ENCODE results near the gene PRDM10.

The PRDM10 gene, protein sequence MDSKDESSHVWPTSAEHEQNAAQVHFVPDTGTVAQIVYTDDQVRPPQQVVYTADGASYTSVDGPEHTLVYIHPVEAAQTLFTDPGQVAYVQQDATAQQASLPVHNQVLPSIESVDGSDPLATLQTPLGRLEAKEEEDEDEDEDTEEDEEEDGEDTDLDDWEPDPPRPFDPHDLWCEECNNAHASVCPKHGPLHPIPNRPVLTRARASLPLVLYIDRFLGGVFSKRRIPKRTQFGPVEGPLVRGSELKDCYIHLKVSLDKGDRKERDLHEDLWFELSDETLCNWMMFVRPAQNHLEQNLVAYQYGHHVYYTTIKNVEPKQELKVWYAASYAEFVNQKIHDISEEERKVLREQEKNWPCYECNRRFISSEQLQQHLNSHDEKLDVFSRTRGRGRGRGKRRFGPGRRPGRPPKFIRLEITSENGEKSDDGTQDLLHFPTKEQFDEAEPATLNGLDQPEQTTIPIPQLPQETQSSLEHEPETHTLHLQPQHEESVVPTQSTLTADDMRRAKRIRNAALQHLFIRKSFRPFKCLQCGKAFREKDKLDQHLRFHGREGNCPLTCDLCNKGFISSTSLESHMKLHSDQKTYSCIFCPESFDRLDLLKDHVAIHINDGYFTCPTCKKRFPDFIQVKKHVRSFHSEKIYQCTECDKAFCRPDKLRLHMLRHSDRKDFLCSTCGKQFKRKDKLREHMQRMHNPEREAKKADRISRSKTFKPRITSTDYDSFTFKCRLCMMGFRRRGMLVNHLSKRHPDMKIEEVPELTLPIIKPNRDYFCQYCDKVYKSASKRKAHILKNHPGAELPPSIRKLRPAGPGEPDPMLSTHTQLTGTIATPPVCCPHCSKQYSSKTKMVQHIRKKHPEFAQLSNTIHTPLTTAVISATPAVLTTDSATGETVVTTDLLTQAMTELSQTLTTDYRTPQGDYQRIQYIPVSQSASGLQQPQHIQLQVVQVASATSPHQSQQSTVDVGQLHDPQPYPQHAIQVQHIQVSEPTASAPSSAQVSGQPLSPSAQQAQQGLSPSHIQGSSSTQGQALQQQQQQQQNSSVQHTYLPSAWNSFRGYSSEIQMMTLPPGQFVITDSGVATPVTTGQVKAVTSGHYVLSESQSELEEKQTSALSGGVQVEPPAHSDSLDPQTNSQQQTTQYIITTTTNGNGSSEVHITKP

DNA sequence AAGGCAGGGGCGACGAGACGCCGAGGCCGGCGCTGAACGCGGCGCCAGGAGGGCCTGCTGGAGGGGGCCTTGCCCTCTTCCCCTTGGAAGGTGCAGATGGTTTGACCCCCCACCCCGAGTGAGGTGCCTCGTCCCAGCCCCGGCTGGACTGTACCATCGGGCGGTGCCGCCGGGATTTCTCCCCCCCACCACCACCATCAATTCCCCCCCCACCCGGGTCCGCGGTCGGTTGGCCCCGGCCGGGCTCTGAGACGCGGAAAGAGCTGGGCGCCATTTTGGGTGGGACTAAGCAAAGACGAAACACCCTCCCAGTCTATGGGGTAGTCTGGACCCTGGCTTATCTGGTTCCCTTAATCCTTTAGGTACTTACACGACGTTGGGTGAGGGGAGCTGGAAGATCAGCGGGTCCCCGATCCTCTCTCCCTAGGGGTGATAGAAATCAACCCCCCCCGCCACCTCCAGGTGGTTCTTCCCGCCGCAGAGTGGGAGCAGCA lies at the start of gene PRDM10:
Gene PRDM10 (minus strand): TSS at position 484 of the 494 bp plus-strand sequence. CDS start 41,871 bp downstream, outside the sequence.
- TF ChIP-seq, protein P1, sequence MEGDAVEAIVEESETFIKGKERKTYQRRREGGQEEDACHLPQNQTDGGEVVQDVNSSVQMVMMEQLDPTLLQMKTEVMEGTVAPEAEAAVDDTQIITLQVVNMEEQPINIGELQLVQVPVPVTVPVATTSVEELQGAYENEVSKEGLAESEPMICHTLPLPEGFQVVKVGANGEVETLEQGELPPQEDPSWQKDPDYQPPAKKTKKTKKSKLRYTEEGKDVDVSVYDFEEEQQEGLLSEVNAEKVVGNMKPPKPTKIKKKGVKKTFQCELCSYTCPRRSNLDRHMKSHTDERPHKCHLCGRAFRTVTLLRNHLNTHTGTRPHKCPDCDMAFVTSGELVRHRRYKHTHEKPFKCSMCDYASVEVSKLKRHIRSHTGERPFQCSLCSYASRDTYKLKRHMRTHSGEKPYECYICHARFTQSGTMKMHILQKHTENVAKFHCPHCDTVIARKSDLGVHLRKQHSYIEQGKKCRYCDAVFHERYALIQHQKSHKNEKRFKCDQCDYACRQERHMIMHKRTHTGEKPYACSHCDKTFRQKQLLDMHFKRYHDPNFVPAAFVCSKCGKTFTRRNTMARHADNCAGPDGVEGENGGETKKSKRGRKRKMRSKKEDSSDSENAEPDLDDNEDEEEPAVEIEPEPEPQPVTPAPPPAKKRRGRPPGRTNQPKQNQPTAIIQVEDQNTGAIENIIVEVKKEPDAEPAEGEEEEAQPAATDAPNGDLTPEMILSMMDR (IDR thresholded peaks at IDR 0.05; ENCODE audit: low read length, missing control alignments), result no peak
- peak within 1 kb of the TSS; percentile 74 for H3K4me3 ChIP-seq (replicated peaks; ENCODE audit: low read depth, low read length)
- DNase-seq (ENCODE audit: low read depth), result peak; percentile 94

DNA sequence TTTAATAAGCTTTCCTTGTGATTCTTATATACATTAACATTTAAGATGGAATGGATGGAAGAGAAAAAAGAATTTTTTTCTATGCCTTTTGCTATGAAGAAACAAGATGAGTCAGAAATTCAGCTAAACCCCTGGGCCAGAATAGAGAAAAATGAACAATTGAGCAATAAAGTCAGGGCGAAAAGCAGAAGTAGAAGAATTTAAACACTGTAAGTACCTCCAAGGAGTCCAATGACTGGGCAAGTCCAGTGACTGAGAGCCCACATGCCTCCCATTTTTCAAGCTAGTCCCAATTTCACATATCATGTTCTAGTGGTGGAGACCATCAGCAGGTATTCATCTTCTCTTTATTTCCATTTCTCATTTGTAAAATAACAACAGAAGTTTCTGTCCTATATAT lies 48.4 kb upstream of the PRDM10 start:
- TF ChIP-seq, protein P1 (IDR thresholded peaks at IDR 0.05; ENCODE audit: low read length, missing control alignments), result no peak
- no peak overlapping the region for H3K4me3 ChIP-seq (replicated peaks; ENCODE audit: low read depth, low read length)
- DNase-seq (ENCODE audit: low read depth), result peak; percentile 53

DNA sequence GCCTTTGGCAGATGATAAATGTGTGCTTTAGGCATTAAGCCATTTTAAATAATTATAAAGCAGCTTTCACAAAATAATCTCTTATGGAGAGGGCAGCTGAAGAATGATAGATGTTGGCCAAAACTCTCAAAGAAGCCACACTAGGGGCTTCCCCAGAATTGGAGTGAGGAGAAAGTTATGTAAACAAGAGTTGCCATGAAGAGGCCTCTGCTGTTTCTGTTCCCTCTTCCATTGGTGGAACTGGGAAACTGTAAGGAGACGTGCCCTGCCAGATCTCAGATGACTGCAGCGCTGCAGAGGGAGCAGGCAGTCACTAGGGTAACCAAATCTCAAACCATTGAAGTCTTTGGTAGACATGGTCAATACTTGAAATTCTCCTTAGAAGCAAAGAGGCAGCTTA lies 47.6 kb upstream of the PRDM10 start:
- DNase-seq (ENCODE audit: low read depth), result no peak
- TF ChIP-seq, protein P1 (IDR thresholded peaks at IDR 0.05; ENCODE audit: low read length, missing control alignments), result no peak

DNA sequence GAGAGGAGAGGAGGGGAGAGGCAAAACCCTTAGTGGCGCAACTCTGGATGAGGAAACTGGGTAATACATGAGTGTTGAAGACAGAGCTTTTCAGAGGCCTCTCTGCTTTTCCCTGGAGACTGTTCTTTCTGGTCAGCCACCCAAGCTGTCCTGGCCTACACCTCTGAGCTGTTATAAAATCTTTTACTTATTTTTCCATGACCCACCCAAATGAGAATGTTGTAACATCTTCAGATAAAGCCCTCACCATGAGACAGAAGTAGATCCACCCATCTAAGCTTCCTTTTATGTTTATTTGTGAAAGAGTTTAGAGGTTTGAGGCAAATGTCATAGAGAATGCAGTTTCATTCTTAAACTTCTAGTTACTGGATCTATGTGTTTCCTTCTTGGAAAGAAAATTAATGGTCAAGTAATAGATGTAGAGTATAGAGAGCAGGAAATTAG lies 46.7 kb upstream of the PRDM10 start:
- H3K4me3 ChIP-seq (replicated peaks; ENCODE audit: low read depth, low read length), result no peak overlapping the region
- no peak for DNase-seq (ENCODE audit: low read depth)
- TF ChIP-seq, protein P1 (IDR thresholded peaks at IDR 0.05; ENCODE audit: low read length, missing control alignments), result no peak

More for the DNA sequence above, 47.6 kb upstream of the PRDM10 start:
- H3K4me3 ChIP-seq (replicated peaks; ENCODE audit: low read depth, low read length), result no peak overlapping the region

DNA sequence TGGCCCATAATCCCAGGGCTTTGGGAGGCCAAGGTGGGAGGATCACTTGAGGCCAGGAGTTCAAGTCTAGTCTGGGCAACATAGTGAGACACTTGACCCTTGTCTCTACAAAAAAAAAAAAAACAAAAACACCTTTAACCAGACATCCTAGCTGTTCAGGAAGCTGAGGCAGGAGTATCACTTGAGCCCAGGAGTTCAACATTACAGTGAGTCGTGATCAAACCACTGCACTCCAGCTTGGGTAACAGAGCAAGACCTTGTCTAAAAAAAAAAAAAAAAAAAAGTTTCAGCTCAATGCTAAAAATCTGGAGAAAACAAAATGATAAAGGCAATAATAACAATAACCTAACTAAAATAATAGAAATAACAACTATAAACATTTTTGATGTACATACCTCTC lies 44.5 kb upstream of the PRDM10 start:
- no peak overlapping the region for H3K4me3 ChIP-seq (replicated peaks; ENCODE audit: low read depth, low read length)
- no peak for DNase-seq (ENCODE audit: low read depth)
- TF ChIP-seq, protein P1 (IDR thresholded peaks at IDR 0.05; ENCODE audit: low read length, missing control alignments), result no peak

DNA sequence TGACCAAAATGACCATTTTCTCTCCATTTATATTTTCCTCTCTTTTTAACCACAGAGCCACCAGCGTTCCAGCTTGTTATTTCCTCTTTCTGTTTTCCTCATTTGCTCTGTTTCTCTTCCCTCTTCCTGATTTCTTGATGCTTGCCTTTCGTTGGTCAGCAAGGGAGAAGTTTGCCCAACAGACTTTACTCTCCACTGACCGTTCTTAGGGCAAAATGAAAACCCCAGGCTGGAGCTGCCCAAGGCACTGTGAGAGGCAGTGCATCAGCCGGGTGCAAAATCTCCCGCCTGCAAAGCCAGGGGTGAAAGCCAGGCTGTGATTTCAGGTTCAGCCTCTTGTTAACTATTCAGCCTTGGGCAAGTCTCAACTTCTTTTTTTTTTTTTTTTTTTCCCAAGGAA lies 40.9 kb upstream of the PRDM10 start:
- DNase-seq (ENCODE audit: low read depth), result no peak
- TF ChIP-seq, protein P1 (IDR thresholded peaks at IDR 0.05; ENCODE audit: low read length, missing control alignments), result no peak
- H3K4me3 ChIP-seq (replicated peaks; ENCODE audit: low read depth, low read length), result no peak overlapping the region

Data from fibroblast of pulmonary artery (primary cell).